Colonic mucosa (tissue), 4 donors: ENCODE data around the gene SETBP1. TPM values are rescaled to one million over a fixed set of nuclear protein-coding genes. Genes with fewer than 3 reads are reported as not detected.

Experiments
- DNase-seq: peaks from one replicate; pipeline ENCODE4 v3.0.0-alpha.2; 2020
- H3K27ac ChIP-seq: fragments of 200-600 bp; one replicate; pipeline ENCODE4 v1.8.0; 2021
- H3K27me3 ChIP-seq: fragments of 200-600 bp; one replicate; pipeline ENCODE4 v1.8.0; 2021
- H3K36me3 ChIP-seq: fragments of 200-600 bp; one replicate; pipeline ENCODE4 v1.8.0; 2021
- H3K4me1 ChIP-seq: fragments of 200-600 bp; one replicate; pipeline ENCODE4 v1.8.0; 2021; ENCODE audit warnings: mild to moderate bottlenecking
- H3K4me3 ChIP-seq: fragments of 200-600 bp; one replicate; pipeline ENCODE4 v1.8.0; 2021
- H3K9ac ChIP-seq, 2 donors: one replicate each; pipeline ENCODE4 v1.7.0; 2013; ENCODE audit warnings: control low read depth in 2 of 2, low read depth in 2 of 2, low read length in 2 of 2
- H3K9me3 ChIP-seq: fragments of 200-600 bp; one replicate; pipeline ENCODE4 v1.8.0; 2021
- intact Hi-C: fragments of 100-400 bp; cut with DNase I; formaldehyde crosslinking; loops from one replicate; pipeline ENCODE4 v1.14.1; 2022
- total RNA-seq, 2 donors: library from RNA; stranded (reverse); fragmentation: NEBNext Ultra II Directional in 1 of 2; extraction: Animal tissue kit (Norgen Biotek cat#: 25700) in 1 of 2; gene quantifications; one replicate each; pipeline ENCODE4 v1.2.1, GENCODE V29; 2021
- TF ChIP-seq, protein P1 (sequence below): fragments of 200-600 bp; IDR thresholded peaks from one replicate; pipeline ENCODE4 v1.8.0; 2022; ENCODE audit warnings: antibody characterized with exemption, mild to moderate bottlenecking
- donor health status: healthy.
- donor health status: DM: no; HTN: no; CAD: no.
- donor health status: DM: no; HTN: no; CAD: no.

Gene SETBP1
- total RNA-seq, 2 donors from 2014 or later = 9.6 to 11.8 TPM

DNA sequence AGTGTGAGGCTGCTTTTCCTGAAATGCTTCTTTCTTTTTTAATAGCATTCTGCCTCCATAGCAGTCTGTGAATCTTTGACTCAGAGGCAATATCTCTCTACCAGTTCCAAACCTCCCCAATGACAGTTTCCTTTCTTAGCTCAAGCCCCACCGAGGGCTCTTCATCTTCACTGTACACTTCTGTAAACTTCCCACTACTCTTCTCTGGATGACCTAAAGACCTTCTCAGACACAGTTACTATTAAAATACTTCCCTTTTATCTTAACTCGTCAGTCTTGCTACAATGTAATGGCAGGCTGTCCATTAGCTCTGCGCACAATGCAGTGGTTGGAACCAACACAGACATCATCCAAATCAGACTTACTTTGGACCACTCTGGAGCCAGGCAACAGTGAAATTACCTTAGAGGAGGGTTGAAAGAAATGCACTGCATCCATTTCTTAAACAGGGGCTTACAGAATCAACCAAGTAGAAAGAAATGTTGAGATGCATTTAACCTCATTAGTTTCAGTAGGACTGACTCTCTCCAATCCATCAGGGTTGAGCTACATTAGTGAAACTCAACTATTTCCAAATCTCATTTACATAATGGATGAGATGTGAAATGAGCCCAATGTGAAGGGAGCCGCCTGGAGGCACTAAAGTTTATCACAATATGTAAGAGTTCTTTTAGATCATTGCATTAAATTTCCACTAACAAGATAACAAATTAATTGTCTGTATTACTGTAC, 343.8 kb downstream of the SETBP1 start:
- Histone ChIP-seq H3K27me3 (no peaks in the 10 kb centered on the region), H3K9me3 (no peaks in the 10 kb centered on the region), H3K4me3 (no peak overlapping the region), H3K27ac (no peak overlapping the region), H3K9ac (no peak overlapping the region), H3K36me3 (no peaks in the 10 kb centered on the region), H3K4me1 (no peaks in the 10 kb centered on the region)
- TF ChIP-seq, protein P1, sequence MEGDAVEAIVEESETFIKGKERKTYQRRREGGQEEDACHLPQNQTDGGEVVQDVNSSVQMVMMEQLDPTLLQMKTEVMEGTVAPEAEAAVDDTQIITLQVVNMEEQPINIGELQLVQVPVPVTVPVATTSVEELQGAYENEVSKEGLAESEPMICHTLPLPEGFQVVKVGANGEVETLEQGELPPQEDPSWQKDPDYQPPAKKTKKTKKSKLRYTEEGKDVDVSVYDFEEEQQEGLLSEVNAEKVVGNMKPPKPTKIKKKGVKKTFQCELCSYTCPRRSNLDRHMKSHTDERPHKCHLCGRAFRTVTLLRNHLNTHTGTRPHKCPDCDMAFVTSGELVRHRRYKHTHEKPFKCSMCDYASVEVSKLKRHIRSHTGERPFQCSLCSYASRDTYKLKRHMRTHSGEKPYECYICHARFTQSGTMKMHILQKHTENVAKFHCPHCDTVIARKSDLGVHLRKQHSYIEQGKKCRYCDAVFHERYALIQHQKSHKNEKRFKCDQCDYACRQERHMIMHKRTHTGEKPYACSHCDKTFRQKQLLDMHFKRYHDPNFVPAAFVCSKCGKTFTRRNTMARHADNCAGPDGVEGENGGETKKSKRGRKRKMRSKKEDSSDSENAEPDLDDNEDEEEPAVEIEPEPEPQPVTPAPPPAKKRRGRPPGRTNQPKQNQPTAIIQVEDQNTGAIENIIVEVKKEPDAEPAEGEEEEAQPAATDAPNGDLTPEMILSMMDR = no peak
- intact Hi-C loops = no loop called here
- DNase-seq = no peak

DNA sequence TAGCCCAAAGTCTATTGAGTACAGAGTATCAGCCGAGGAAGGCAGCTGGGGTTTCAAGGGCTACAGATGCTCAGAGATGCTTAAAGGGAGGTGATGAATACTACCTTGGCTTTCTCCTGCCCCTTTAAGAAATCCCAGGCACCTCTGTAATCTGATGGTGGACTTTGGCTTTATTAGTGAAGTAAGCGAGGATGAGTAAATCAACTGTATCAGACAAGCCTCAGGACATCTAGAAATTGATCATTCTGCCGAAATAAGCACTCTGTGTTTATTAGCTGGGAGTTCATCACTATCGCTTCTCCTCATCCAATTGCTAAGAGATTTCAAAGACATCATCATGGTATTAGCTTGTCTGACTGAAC, 344.4 kb downstream of the SETBP1 start:
- intact Hi-C loops = no loop called here
- H3K36me3 ChIP-seq = no peaks in the 10 kb centered on the region
- no peaks in the 10 kb centered on the region for H3K9me3 ChIP-seq
- H3K27ac ChIP-seq = no peak overlapping the region
- H3K4me1 ChIP-seq = no peaks in the 10 kb centered on the region
- no peaks in the 10 kb centered on the region for H3K27me3 ChIP-seq
- no peak for DNase-seq
- no peak overlapping the region for H3K9ac ChIP-seq
- H3K4me3 ChIP-seq = no peak overlapping the region
- TF ChIP-seq, protein P1 = no peak

DNA sequence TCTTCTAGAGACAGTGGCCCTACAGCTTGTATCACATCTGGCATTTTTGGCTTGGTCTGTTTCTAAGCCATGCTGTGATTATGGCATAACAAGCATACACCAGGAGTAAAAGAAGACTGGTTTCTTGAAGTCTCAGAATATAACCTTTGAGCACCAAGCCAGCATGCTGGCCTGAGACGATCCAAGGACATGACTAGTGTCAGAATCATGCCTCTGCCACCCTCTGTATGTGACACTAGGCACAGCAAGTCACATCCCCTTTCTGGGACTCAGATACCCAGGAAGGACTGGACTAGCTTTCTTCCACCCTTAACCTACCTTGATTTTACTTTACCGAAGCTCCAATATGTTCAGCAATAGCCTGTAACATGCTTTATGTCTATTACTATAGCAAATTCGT, 345.5 kb downstream of the SETBP1 start:
- Histone ChIP-seq H3K4me3 (no peak overlapping the region), H3K9me3 (no peaks in the 10 kb centered on the region), H3K9ac (no peak overlapping the region), H3K4me1 (no peaks in the 10 kb centered on the region), H3K27me3 (no peaks in the 10 kb centered on the region), H3K36me3 (no peaks in the 10 kb centered on the region), H3K27ac (no peak overlapping the region)
- intact Hi-C loops = no loop called here
- no peak for DNase-seq
- TF ChIP-seq, protein P1 = no peak

DNA sequence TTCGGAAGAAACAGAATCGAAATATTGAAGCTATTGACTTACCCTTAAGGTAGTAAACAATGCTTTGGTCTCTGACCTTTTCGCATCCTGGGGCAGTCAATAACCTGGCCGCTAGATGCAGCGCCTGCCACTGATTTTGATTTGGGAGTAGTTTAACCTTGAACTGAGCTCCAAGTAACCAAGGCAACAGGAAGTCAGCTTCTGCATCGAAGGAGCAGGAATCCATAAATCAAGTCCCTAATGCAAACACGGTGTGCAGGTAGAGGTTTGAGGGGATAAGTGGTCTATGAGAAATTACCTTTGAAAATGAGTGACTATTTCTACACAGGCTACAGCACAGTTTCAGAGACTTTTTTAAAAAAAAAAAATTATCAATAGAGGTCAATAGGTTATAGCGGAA, 353.5 kb downstream of the SETBP1 start:
- no peaks in the 10 kb centered on the region for H3K36me3 ChIP-seq
- TF ChIP-seq, protein P1 = no peak
- H3K9me3 ChIP-seq = no peaks in the 10 kb centered on the region
- no peak for DNase-seq
- H3K4me3 ChIP-seq = no peak overlapping the region
- H3K4me1 ChIP-seq = no peaks in the 10 kb centered on the region
- no peak overlapping the region for H3K27ac ChIP-seq
- intact Hi-C loops = no loop called here
- H3K27me3 ChIP-seq = no peaks in the 10 kb centered on the region
- no peak overlapping the region for H3K9ac ChIP-seq

DNA sequence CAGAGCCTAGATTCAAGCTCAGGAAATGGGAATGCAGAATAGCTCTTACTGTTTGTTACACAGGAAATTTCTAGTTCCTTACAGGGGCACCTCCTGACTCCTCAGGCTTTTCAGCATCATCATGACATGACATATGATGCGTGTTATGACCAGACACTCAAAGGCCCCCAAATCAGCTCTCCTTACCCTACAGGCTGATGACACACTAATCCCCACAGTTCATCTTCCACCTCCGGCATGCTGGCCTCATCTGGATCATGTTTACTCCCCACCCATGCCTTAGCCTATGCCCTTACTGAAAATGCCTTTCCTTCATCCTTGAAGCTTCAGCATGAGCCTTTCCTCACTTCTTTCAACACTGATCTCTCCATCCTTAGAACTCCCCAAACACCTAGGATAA, 356.9 kb downstream of the SETBP1 start:
- no peaks in the 10 kb centered on the region for H3K4me1 ChIP-seq
- no peak overlapping the region for H3K4me3 ChIP-seq
- TF ChIP-seq, protein P1 = no peak
- no peaks in the 10 kb centered on the region for H3K9me3 ChIP-seq
- no peak for DNase-seq
- H3K27me3 ChIP-seq = no peaks in the 10 kb centered on the region
- H3K36me3 ChIP-seq = no peaks in the 10 kb centered on the region
- no peak overlapping the region for H3K9ac ChIP-seq
- H3K27ac ChIP-seq = no peak overlapping the region
- intact Hi-C loops = no loop called here
